Measurements from ENCODE around the gene STPG1. TPM values are rescaled to one million over a fixed set of nuclear protein-coding genes. Genes with fewer than 3 reads are reported as not detected.

STPG1 gene
- polyA plus RNA-seq, 2 of the 4 experiments (the other 2 are of a cell fraction): 4.4 to 9.7 TPM

GRCh38 chr1:24317081-24317480, 96.5 kb downstream of the STPG1 start:
- DNase-seq (ENCODE audit: low read depth in 1 of 2, low spot score in 1 of 2) (no peak), FAIRE-seq (no peak), ATAC-seq (no peak; a peak in 1 of 6 replicates)
- peak overlapping the region; percentile 45 to 55; a peak in 4 of 6 replicates for H3K27ac ChIP-seq
- no peak overlapping the region for H3K4me3 ChIP-seq
- POLR2A ChIA-PET: no interaction called here
- H3K4me1 ChIP-seq: peaks cover 27% of the 10 kb centered on the region
- TF ChIP-seq FOSL2 (IDR thresholded peaks at IDR 0.05) (no peak), FOSL2 (CRISPR knock-in tag; IDR thresholded peaks at IDR 0.05) (0 out of 2 replicates have a peak, but pooled peaks have one; percentile 13), BHLHE40 (IDR thresholded peaks at IDR 0.05; ENCODE audit: low read depth, low read length) (no peak), FOSB (CRISPR knock-in tag; IDR thresholded peaks at IDR 0.05) (no peak)
- H3K4me2 ChIP-seq: no peak overlapping the region
- 73% methylated on average over 6 of the region's 6 CpGs for WGBS (ENCODE audit: missing lambda C conversion rate)
- CTCF ChIA-PET: interaction anchor here (0.7 to 4.7 kb wide), 4 partner anchors 11 to 115 kb away, joined by 3 to 30 read pairs (median 6); no protein-coding TSS in a partner anchor
- H3K9me3 ChIP-seq: no peaks in the 10 kb centered on the region

DNA sequence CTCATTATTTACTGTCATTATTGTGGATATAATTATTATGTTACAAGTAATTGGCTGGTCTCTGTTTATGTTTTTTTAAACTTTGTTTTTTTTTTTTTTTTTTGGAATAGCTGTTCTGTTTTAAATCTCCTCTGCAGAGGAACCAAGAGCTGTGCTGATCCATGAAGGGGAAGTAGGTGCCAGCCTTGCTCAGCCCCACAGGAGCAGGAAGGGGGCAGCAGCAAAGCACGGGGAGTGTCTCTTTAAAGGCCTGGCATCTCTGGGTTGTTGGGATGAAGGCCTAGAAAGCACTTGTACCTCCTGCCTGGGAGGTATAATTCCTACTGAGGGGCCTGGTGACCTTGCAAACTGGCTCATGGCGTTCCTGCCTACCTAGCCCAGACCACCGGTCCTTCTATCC, 96.9 kb downstream of the STPG1 start:
- WGBS (ENCODE audit: missing lambda C conversion rate): 63% methylated on average over 2 of the region's 3 CpGs
- DNase-seq (ENCODE audit: low read depth in 1 of 2, low spot score in 1 of 2) (peak in 1 of 2 experiments; percentile 31), ATAC-seq (peak in 1 of 2 experiments; percentile 71; a peak in 2 of 6 replicates), FAIRE-seq (no peak)
- peak overlapping the region; percentile 45 to 55; a peak in 4 of 6 replicates for H3K27ac ChIP-seq
- CTCF ChIA-PET: interaction anchor here (0.7 to 4.7 kb wide), 4 partner anchors 11 to 117 kb away, joined by 4 to 30 read pairs (median 6); no protein-coding TSS in a partner anchor
- no peak overlapping the region for H3K4me3 ChIP-seq
- peaks cover 27% of the 10 kb centered on the region for H3K4me1 ChIP-seq
- no peak overlapping the region for H3K4me2 ChIP-seq
- H3K9me3 ChIP-seq: no peaks in the 10 kb centered on the region
- POLR2A ChIA-PET: no interaction called here
- no peak for TF ChIP-seq NR3C1 (IDR thresholded peaks at IDR 0.05)
- no peak for TF ChIP-seq FOSB (CRISPR knock-in tag; IDR thresholded peaks at IDR 0.05)
- TF ChIP-seq EHF (CRISPR knock-in tag; IDR thresholded peaks at IDR 0.05): no peak
- peak in 1 of 2 experiments; percentile 31; a peak in 2 of 5 replicates for TF ChIP-seq RAD21 (conservative IDR thresholded peaks at IDR 0.05 in 1 of 2, IDR thresholded peaks at IDR 0.05 in 1 of 2)
- no peak for TF ChIP-seq HEYL (CRISPR knock-in tag; IDR thresholded peaks at IDR 0.05)
- TF ChIP-seq, protein P1, sequence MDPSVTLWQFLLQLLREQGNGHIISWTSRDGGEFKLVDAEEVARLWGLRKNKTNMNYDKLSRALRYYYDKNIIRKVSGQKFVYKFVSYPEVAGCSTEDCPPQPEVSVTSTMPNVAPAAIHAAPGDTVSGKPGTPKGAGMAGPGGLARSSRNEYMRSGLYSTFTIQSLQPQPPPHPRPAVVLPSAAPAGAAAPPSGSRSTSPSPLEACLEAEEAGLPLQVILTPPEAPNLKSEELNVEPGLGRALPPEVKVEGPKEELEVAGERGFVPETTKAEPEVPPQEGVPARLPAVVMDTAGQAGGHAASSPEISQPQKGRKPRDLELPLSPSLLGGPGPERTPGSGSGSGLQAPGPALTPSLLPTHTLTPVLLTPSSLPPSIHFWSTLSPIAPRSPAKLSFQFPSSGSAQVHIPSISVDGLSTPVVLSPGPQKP (IDR thresholded peaks at IDR 0.05; ENCODE audit: low read depth, low read length): no peak
- TF ChIP-seq HOXB13 (CRISPR knock-in tag; IDR thresholded peaks at IDR 0.05; ENCODE audit: low read depth): no peak
- no peak for TF ChIP-seq NPAS2 (CRISPR knock-in tag; IDR thresholded peaks at IDR 0.05; ENCODE audit: borderline replicate concordance)

DNA sequence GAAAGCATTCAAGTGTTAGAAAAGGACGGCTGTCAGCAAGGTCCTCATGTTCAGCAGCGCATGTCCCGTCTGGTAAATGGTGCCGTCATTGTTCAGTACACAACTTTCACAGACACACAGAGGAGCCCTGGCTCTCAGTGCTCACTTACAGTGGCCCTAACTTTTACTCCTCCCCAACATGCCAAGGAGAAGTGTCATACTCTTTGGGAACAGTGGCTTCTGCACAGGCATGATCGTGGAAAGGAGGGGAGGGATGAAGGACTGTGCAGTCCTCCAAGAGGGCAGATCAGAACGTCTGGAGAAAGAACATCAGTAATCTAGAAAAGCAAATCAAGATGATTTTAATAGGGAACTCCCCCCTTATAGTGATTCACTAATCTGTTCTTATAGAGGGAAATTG, 98.2 kb downstream of the STPG1 start:
- ChIA-PET POLR2A (no interaction called here), CTCF (interaction anchor here (4.7 kb wide), 1 partner anchor 76 kb away, joined by 30 read pairs; no protein-coding TSS in a partner anchor)
- no peaks in the 10 kb centered on the region for H3K9me3 ChIP-seq
- TF ChIP-seq, protein P2, sequence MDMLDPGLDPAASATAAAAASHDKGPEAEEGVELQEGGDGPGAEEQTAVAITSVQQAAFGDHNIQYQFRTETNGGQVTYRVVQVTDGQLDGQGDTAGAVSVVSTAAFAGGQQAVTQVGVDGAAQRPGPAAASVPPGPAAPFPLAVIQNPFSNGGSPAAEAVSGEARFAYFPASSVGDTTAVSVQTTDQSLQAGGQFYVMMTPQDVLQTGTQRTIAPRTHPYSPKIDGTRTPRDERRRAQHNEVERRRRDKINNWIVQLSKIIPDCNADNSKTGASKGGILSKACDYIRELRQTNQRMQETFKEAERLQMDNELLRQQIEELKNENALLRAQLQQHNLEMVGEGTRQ (IDR thresholded peaks at IDR 0.05): no peak
- TF ChIP-seq EP300 (IDR thresholded peaks at IDR 0.05) (no peak), ESRRA (IDR thresholded peaks at IDR 0.05; ENCODE audit: borderline replicate concordance, low read length) (no peak), JUNB (IDR thresholded peaks at IDR 0.05) (no peak), GATA3 (IDR thresholded peaks at IDR 0.05; ENCODE audit: borderline replicate concordance) (no peak), PBX3 (IDR thresholded peaks at IDR 0.05) (no peak), MAX (IDR thresholded peaks at IDR 0.05) (no peak), HES2 (IDR thresholded peaks at IDR 0.05) (no peak), NFE2L2 (conservative IDR thresholded peaks at IDR 0.05; ENCODE audit: low read length) (no peak), BCL3 (IDR thresholded peaks at IDR 0.05) (no peak), JUN (IDR thresholded peaks at IDR 0.05) (no peak), NR3C1 (IDR thresholded peaks at IDR 0.05) (no peak), HEYL (CRISPR knock-in tag; IDR thresholded peaks at IDR 0.05) (no peak), MYC (IDR thresholded peaks at IDR 0.05; ENCODE audit: borderline replicate concordance, low read length) (no peak)
- TF ChIP-seq, protein P3, sequence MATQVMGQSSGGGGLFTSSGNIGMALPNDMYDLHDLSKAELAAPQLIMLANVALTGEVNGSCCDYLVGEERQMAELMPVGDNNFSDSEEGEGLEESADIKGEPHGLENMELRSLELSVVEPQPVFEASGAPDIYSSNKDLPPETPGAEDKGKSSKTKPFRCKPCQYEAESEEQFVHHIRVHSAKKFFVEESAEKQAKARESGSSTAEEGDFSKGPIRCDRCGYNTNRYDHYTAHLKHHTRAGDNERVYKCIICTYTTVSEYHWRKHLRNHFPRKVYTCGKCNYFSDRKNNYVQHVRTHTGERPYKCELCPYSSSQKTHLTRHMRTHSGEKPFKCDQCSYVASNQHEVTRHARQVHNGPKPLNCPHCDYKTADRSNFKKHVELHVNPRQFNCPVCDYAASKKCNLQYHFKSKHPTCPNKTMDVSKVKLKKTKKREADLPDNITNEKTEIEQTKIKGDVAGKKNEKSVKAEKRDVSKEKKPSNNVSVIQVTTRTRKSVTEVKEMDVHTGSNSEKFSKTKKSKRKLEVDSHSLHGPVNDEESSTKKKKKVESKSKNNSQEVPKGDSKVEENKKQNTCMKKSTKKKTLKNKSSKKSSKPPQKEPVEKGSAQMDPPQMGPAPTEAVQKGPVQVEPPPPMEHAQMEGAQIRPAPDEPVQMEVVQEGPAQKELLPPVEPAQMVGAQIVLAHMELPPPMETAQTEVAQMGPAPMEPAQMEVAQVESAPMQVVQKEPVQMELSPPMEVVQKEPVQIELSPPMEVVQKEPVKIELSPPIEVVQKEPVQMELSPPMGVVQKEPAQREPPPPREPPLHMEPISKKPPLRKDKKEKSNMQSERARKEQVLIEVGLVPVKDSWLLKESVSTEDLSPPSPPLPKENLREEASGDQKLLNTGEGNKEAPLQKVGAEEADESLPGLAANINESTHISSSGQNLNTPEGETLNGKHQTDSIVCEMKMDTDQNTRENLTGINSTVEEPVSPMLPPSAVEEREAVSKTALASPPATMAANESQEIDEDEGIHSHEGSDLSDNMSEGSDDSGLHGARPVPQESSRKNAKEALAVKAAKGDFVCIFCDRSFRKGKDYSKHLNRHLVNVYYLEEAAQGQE (IDR thresholded peaks at IDR 0.05): no peak
- H3K4me1 ChIP-seq: peaks cover 27% of the 10 kb centered on the region
- no peak for DNase-seq (ENCODE audit: low read depth in 1 of 2, low spot score in 1 of 2)
- no peak overlapping the region for H3K4me3 ChIP-seq
- no peak overlapping the region for H3K27ac ChIP-seq
- ATAC-seq: no peak
- FAIRE-seq: no peak
- H3K4me2 ChIP-seq: no peak overlapping the region
- 66% methylated on average over 6 of the region's 6 CpGs for WGBS (ENCODE audit: missing lambda C conversion rate)

Measured in A549 (cell line).